C1 segment of cervical spinal cord (tissue), 14 donors: Measurements from ENCODE around the gene MX2.
"Not testable (repeated sequence)": the region's sequence is repeated elsewhere in the genome, so short reads cannot be mapped to it uniquely, and the experiment has no call there.

ENCODE experiments used
- DNase-seq, 14 donors: peaks; one replicate each; lab custom pipeline; 2025; lab: John Stamatoyannopoulos, UW

The MX2 gene

DNA sequence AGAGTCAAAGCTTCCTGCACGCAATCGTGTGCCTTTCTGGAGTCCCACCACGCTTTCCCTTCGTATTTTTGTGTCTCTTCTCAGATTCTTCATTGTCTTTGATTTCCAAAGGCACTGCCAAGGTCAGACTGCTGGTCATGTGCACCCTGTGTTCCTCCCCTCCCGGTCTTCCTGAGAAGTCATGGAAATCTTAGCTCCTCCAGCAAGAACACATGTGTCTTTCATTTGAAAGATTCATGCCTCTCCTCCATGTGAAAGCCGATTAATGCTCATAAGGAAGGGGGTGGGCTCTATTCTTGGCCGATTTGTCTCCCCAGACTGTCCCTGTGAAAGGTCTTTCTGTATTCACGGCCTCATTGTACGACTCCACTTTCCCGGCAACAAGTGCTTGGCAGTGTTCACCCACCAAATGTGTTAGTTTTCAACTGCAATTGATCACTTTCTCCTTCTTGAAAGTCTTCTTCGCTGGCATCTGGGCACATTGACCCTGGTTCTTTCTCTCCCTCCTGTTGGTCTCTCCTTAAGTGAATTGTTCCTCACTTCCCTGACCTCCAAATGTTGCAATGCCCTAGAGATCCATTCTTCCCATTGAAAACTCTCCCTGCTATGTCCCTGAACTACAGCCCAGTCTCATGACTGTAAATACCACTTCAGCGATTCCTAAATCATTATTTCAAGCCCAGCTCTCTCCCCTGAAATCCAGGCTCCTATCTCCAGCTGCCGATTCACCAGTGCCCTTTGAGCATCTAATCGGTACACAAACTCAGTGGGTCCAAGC is 25.4 kb downstream of the MX2 start:
- no peak for DNase-seq

DNA sequence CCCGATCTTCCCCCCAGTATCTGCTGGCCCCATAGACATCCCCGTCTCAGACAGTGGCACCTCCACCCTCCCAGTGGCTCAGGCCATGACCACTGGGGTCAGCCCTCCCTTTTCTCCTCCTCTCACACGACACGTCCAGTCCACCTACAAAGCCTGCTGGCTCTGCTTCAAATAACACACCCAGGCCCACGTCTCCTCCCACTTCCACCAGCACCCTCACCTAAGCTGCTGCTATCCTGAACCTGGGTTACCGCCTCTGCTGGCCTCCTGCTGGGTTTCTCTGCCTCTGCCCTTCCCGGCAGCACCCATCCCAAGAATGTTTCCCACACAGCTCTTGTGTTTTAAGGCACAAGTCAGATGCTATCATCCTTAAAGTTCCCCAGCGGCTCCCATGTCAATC is 26.0 kb downstream of the MX2 start:
- DNase-seq = no peak

DNA sequence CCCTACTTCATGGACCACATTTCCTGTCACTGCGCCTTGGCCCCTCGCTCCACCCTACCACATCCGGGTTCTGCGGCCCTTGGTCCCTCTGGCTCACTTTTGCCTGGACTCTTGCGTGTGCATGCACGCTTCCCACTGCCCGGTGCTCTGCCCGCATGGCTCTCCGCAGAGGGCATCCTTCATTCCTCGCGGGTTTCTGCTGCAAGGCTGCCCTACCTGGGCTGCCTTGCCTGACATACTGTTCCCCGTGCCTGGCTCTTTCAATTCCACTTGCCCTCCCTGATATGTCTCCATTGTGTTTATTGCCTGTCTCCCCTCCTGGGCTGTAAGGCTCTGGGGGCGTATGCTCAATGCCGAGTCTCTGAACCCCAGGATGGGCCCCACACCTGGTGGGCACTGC is 26.4 kb downstream of the MX2 start:
- no peak for DNase-seq

DNA sequence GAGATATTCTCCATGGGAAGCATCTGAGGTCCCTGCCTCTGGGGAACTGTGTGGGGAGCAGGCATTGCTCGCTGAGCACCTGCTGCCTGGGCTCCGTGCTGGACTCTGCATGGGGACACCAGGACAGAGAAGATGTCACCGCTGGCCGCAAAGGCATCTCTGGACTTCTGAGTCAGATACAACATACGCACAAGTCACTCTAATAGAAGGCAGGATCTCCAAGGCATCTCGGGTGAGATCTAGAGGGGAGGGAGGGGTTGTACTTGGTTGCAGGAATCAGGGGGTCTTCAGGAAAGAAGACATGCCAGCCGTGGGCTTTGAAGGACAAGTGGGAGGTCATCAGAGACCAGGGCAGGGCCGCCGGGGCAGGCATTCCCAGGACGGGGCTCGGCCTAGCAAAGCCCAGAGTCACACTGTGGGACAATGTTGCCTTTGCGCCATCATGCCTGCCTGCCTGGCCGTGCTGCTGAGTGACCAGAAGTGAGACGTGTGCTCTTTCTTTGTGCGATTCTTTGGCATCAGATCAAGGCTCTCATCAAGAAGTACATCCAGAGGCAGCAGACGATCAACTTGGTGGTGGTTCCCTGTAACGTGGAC is 28.3 kb downstream of the MX2 start:
- no peak for DNase-seq

DNA sequence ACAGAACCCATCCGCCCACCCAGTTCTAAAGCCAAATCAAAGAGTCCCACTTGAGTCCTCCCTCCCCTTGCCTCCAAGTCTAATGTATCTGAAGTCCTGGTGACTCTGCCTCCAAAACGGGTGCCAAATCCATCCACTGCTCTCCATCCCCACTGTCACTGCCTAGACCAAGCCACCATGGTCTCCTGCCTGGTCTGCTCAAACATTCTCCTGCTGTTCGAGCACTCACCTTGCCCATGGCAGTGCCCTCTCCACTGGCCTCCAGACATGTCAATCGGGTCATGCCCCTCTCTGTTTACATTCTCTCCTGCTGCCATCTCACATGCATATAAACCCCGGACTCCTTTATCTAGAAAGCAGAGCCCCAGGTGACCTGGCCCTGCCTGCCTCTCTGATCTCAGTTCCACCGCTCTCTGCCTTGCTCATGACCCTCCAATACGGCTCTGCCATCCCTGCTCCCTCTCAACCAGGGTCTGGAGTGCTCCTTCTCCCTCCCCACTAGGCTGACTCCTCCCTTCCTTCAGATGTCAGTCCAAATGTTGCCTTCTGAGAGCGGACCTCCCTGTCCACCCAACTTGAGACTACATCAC is 32.1 kb downstream of the MX2 start:
- DNase-seq = no peak

DNA sequence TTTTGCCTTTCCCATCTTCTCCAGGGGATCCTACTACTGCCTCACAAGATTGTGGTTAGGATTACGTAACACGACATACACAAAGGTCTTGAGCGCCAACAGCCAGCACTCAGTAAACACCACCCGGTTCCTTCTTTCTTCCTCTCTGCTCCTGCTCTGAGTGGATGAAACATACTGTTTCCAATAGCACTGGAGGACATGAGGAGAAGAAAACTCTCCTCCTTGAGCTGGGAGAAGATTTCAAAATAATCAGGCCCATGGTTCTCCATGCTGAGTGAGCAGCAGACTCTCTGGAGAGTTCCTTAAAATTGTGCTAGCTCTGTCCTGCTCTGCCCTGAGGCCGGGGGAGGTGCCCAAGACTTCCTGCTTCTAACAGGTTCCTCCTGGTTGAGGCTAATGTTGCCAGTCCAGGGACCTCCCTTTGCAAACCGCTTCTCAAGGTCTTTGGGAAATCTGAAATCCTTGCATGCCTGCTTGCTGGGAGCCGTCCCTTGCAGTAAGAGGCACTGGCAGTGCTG is 34.8 kb downstream of the MX2 start:
- DNase-seq = peak in 1 of 14 donors; percentile 14

DNA sequence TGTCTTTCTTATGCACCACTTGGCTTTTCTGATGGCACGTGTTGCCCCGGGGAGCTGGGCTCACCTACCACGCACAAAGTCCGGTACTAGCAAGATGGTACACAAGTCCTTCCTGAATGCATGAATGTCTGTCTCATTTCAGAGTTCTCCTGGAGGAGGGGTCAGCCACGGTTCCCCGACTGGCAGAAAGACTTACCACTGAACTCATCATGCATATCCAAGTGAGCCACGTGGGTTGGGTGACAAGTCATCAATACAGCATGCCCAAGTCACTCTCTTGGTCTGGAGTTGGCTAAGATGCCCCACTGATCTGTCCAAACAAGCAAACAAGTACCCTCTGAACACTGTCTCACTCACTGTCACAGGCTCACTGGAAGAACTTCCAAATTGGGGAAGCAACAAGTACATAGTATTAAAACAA is 35.7 kb downstream of the MX2 start:
- DNase-seq = no peak

DNA sequence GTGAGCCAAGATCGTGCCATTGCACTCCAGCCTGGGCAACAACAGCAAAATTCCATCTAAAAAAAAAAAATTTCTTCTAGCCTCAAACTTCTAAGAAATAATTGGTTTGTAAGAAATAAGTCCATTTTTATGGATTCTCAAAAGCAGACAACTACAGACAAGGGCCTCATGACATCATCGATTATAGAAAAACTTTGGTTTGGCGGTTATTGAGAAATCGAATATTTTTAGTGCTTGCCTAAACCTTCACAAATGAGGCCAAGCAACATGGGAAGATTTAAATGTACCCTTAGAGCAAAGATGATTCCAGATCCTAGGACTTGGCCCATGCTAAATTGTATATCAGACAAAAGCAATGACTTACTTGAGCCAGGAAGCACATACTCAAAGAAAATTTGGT is 36.4 kb downstream of the MX2 start:
- no peak for DNase-seq

DNA sequence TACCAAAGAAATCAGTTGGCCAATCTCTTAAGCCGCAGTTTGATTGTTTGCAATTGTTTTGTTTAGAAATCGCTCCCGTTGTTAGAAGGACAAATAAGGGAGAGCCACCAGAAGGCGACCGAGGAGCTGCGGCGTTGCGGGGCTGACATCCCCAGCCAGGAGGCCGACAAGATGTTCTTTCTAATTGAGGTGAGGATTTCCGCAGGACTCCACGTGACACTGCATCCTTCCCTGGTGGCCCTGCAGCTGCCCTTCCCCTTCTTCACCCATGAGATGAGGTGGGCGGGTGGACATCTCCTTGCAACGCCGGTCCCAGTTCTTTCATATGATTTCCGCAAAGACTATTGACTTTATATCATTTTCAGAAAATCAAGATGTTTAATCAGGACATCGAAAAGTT is 37.0 kb downstream of the MX2 start:
- no peak for DNase-seq

DNA sequence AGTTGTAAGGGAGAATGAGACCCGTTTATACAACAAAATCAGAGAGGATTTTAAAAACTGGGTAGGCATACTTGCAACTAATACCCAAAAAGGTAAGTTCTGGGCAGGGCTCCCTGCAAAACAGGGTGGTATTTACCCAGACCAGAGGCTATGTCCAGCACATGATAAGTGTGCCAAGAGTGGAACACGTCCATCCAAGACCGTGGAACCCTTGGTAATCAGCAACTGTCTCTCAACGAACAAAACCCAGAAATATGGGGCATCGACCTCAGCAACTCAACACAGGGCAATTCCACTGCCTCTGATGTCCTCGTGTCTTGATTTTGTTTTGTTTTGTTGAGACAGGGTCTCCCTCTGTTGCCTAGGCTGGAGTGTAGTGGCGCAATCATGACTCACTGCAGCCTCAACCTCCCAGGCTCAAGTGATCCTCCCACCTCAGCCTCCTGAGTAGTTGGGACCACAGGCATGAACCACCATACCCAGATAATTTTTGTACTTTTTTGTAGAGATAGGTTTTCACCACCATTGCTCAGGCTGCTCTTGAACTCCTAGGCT is 37.5 kb downstream of the MX2 start:
- DNase-seq = no peak

DNA sequence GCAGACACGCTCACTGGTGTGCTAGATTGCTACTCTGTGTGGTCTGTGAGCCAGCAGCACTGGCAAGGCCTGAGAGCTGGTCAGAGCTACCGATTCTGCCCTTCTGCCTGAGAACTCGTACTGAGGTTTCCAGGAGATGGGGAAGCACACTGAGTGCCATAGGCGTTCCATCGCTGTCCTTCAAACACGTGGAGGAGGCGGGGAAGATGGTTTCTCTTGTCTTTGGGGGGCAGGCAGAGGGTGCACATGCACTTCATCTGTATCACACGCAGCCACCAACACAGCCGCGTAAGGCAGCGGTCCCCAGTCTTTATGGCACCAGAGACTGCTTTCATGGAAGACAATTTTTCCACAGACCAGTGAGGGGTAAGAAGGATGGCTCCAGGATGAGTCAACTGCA is 40.4 kb downstream of the MX2 start:
- no peak for DNase-seq

DNA sequence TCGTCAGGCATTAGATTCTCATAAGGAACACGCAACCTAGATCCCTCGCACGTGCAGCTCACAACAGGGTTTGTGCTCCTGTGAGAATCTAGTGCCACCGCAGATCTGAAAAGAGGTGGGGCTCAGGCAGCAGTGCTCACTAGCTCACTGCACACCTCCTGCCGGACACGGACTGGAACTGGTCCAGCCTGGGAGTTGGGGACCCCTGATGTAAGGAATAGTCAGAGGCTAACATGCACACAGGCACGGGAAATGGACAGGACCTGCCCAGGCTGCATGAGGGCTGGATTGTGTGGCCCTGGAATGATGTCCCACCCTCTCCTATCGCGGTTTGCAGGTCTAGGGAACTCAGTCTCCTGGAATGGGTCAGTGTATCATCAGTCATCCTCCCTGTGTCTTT is 41.0 kb downstream of the MX2 start:
- no peak for DNase-seq

DNA sequence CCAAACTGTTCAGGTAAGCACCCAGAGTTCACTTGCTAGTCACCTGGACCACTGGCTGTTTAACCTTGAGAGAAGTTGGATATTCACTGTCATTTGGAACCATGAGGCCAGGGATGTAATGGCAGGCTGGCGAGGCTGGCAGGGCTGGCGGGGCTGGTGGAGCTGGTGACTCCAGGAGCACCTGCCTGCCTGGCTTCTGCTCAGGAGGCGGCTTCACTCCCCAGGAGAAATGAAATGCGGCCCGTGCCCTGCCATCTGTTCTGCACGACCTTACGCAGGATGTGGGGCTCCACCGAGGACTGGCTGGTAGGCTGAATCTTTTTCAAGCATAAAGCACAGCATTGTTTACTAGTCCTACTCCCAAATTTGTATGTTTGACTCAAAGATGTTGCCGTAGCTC is 41.5 kb downstream of the MX2 start:
- DNase-seq = no peak

DNA sequence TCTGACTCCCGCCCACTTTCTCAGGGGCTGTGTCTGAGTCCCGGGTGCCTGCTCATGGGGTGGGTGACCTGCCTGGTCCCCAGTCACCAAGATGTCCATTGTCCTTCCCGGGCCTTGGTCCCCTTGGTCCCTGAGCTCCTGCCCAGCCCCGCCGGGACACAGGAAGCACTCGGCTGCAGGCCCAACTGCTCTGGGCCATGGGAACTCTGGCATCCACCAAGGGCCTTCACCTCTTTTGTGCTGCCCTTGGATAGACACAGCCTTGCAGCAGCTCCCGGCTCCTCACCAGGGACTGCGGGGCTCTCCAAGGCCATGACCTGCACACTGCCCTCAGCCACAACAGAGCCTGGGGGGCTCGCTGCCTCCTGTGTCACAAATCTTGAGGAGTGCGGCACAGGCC is 42.1 kb downstream of the MX2 start:
- DNase-seq = no peak

DNA sequence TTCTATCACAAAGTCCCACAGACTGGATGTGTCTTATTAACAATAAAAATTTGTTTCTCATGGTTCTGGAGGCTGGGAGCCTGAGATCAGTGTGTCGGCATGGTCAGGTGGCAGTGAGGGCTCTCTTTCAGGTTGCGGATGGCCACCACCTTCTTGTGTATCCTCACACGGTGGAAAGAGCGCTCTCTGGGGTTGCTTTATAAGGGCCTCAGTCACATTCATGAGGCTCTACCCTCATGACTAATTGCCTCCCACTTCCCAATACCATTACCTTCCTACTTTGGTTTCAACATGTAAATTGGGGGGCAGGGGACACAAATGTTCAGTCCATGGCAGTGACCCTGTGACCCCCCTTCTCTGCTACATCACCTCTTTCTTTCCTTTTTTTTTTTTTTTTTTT is 43.5 kb downstream of the MX2 start:
- no peak for DNase-seq

DNA sequence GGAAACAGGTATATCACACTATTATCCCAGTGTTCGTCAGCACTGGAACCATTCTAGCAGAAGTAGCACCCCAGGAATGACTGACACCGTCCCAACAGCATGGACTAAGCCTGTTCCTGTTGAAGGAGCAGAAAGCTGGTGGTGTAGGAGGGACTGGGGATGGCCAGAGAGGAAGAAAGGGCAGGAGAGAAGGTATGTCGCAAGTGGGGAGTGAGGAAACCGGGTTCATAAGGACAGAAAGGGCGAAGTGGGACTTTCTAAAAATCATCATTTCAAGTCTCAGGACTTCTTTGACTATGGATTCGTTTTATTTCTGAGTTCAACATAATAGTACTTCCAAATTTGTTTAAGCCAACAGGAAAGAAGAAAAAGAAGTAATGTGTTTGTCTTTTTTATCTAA is 44.5 kb downstream of the MX2 start:
- DNase-seq = no peak

DNA sequence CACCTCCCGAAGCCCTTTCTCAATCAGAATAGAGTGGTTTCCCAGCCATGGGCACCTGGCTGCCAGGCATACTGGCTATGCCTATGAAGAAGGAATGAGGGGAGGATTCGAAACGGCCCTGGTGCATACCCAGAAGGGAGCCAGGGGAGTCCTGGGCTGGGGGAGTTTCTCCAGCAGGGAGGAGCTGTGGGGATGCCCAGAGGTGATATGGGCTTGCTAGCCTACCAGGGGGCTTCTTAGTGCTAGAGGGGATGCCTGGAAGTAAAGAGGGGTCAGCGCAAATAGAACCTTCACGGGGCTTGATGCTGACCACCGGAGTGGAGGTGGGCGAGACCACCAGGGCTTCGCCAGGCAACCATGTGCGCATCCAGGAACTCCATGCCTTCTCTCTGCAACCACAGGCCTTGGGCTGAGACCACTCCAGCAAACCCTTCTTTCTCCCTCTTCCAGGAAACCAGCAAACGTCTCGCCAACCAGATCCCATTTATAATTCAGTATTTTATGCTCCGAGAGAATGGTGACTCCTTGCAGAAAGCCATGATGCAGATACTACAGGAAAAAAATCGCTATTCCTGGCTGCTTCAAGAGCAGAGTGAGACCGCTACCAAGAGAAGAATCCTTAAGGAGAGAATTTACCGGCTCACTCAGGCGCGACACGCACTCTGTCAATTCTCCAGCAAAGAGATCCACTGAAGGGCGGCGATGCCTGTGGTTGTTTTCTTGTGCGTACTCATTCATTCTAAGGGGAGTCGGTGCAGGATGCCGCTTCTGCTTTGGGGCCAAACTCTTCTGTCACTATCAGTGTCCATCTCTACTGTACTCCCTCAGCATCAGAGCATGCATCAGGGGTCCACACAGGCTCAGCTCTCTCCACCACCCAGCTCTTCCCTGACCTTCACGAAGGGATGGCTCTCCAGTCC is 46.0 kb downstream of the MX2 start:
- DNase-seq = no peak

DNA sequence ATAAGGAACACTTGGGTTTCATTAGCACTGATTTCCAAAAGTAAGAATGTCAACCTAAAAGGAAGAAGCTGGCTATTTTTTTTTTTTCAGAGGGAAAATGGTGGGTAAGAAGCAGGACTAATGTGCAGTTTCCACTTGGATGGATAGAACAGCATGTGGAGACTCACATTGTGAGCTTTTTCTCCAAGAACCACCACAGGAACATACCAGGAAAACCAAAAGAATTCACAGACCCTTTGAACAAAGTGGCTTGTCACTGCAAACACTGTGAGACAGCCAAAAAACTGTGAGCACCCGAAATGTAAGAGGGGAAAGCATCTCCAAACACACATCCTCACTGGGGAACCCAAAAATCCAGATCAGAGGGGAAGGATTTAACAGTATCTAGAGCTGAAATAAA is 48.5 kb downstream of the MX2 start:
- DNase-seq = no peak

DNA sequence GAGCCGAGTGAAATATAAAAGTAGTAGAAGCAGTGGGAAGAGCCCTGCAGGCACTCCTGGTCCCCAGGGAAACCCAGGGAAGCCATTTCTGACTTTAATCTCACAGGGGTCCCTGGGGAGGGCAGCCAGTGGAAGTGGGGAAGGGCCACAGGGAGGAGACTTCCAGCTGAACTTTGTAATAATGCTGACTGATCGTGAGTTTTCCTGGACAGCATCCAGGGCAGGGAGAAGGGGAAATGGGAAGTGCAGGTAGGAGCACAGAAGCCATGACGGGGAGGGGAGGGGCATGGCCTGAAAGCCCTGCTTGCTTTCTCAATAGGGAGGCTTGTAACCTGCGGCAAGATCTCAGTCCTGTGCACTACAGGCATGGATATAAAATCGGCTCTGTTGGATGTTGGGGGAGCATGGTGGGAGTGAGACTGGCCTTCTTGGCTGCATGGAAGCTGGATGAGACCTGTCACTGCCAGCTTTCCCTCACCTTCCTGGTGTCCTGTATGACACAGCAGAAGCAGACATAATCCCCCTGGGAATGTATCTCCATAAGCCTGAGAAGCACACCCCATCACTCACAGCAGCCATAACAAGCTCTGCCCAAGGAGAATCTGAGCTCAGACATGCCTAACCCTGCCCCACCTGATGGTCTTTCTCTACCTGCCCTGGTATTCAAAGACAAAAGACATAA is 49.1 kb downstream of the MX2 start:
- DNase-seq = no peak

DNA sequence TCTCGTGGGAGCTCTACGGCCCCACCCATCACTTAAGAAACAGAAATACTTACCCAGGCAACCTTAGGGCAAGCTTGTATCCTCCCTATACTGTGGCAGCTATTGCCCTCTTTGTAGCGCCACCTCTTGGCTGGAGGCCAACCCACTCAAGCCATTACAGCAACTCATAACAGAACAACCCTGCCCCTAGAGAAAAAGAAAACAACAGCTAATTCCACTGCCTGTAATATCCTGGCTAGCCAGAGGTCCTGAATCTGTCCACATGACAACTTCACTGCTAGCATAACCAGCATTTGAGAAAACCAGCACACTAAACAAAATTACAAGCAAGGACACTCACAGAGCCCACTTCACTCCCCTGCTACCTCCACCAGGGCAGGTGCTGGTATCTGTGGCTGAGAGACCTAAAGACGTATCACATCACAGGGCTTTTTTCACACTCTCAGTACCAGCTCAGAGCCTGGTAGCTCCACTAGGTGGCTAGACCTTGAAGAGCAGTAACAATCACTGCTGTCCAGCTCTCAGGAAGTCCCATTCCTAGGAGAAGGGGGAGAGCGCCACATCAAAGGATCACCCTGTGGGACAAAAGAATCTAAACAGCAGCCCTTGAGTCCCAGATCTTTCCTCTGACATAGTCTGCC is 49.7 kb downstream of the MX2 start:
- DNase-seq = no peak

DNA sequence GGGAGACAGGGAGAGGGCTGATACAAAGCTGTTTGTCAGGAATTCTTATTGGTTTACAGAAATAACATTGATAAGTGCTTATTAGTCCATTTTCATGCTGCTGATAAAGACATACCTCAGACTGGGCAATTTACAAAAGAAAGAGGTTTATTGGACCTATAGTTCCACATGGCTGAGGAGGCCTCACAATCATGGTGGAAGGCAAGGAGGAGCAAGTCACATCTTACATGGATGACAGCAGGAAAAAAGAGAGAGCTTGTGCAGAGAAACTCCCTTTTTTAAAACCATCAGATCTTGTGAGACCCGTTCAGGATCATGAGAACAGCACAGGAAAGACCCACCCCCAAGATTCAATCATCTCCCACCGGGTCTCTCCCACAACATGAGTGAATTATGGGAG is 55.7 kb downstream of the MX2 start:
- DNase-seq = not testable (repeated sequence)
